Suppressor macrophage treated with lipopolysaccharide for 1 hour (primary cell): ENCODE measurements around the gene ZPBP2.
A peak's percentile ranks its signal among the peaks of the same experiment; 100 is the strongest.

Experiments used
- DNase-seq, 3 donors: peaks; one replicate each; pipeline ENCODE4 v3.0.0-alpha.2; 2020 to 2022

The ZPBP2 gene

GRCh38 chr17:39913989-39914388 lies 46.0 kb downstream of the ZPBP2 start:
- DNase-seq, result no peak

- DNase-seq, result no peak
Measured at GRCh38 chr17:39915559-39915958, 47.6 kb downstream of the ZPBP2 start.

DNA sequence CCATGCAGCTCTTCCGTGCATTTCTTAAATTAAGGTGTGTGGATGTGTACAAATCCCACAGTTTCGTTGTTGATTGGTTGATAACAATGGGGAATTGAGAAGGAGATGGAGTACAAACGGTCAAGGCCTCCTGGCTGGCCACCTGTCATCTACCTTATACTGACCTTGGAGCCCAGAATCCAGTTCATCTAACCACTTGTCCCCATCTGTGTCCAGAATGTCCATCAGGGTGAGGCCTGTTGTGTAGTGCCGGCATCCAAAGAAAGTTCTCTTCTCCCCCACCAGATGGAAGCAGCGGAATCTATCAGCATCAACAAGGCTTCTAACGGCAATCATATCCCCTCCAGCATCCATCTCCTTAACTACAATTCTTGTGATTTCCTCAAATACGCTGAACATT lies 48.9 kb downstream of the ZPBP2 start:
- no peak for DNase-seq

- DNase-seq, result no peak
Measured at GRCh38 chr17:39919087-39919683, 51.2 kb downstream of the ZPBP2 start.

- peak in 2 of 3 donors; percentile 11 to 43 for DNase-seq
Measured at GRCh38 chr17:39920218-39921210, 52.5 kb downstream of the ZPBP2 start.

GRCh38 chr17:39921323-39921722 lies 53.3 kb downstream of the ZPBP2 start:
- DNase-seq, result peak in 1 of 3 donors; percentile 16

- DNase-seq, result no peak
Measured at GRCh38 chr17:39922006-39922405, 54.0 kb downstream of the ZPBP2 start.

GRCh38 chr17:39923230-39923629 lies 55.2 kb downstream of the ZPBP2 start:
- no peak for DNase-seq

GRCh38 chr17:39923836-39924690 lies 56.1 kb downstream of the ZPBP2 start:
- DNase-seq, result no peak

GRCh38 chr17:39924691-39925055 lies 56.7 kb downstream of the ZPBP2 start:
- DNase-seq, result no peak

DNA sequence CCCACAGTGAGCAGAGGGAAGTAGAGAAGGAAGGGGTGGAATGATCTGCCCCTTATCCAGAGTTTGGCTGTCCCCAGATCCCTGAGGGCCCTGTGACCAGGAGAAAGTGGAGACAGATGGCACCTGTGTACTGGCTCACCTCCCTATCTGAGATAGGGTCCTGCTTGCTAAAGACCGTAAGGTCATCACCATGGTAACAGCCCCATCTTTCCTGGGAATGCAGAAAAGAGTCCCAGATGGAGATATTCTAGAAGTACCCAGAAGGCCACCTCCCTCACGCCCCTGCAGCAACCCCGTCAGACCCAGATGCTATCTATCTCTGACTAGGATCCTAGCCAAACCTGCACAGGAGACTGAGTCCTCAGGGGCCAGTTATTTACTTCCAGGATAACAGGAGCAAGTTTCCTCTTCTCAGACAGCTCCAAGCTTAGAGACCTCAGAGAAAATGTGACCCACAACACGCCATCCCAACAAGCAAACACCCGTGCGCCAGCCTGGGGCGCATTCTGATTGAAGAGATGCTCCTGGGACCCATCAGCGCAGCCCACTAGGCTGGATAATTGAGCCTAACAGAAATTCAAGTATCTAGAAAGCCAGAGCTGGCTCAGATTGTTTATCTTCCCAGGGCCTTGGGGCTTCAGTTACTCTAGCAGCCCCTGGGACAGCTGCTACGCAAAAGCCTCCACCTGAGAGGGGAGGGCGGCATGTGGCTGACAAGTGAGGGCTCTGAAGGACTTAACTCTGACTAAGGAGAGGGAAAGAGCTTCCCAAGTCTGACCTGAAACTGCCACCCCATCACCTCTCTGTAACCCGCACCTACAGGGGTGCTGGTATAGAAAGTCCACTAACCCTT lies 57.5 kb downstream of the ZPBP2 start:
- no peak for DNase-seq

DNA sequence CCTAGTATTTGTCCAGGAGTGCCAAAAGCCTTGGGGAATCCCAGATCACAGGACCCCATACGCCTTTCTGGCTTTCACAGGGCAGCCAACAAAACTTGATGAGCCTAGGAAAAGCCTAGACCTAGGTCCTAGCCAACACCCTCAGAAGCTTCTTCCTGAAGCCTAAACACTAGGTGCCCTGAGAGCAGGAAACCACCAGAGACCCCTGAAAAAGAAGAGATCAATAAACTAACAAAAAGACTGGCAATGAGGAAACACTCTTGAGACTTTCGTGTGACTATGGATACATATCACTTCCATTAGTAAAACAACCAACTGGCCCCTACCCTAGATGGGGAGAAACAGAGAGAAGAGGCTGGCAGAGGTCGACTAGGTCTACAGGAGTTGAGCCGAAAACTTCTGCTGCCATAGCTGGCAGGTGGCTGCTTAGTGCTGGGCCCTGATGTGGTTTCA lies 58.2 kb downstream of the ZPBP2 start:
- DNase-seq, result no peak

GRCh38 chr17:39926588-39927100 lies 58.6 kb downstream of the ZPBP2 start:
- DNase-seq, result peak in 2 of 3 donors; percentile 35 to 61
